ENCODE results near the gene OGDHL. TPM values are rescaled to one million over a fixed set of nuclear protein-coding genes. Genes with fewer than 3 reads are reported as not detected.

OGDHL gene
- total RNA-seq, 1 donor from 2014 or later: 2.5 TPM

DNA sequence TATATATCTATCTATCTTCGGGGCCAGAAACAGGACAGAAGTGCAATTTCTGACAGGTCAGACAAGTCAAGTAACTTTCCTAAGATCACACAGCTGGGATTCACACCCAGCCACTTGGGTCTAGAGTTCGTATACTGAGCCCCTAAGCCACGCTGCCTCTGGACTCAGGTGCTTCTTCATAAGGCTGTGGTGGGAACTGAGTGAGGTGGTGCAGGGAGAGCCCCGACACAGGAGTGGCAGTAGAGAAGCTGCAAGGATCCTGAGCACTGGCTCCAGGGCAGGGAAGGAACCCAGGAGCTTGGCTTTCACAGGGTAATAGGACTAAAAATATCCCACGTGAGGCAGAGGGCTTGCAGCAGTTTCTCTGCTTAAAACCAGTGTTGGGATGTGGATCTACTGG, 48.9 kb downstream of the OGDHL start:
- Mint-ChIP-seq H3K4me3 (ENCODE audit: unreplicated experiment) (no peak overlapping the region), H3K27me3 (ENCODE audit: unreplicated experiment) (peaks cover 7% of the 10 kb centered on the region), H3K36me3 (ENCODE audit: unreplicated experiment) (peaks cover 24% of the 10 kb centered on the region), H3K4me1 (ENCODE audit: low read depth, unreplicated experiment) (peaks cover 5% of the 10 kb centered on the region), H3K27ac (ENCODE audit: unreplicated experiment) (no peak overlapping the region), H3K9me3 (ENCODE audit: unreplicated experiment) (peaks cover 3% of the 10 kb centered on the region)
- TF ChIP-seq, protein P1, sequence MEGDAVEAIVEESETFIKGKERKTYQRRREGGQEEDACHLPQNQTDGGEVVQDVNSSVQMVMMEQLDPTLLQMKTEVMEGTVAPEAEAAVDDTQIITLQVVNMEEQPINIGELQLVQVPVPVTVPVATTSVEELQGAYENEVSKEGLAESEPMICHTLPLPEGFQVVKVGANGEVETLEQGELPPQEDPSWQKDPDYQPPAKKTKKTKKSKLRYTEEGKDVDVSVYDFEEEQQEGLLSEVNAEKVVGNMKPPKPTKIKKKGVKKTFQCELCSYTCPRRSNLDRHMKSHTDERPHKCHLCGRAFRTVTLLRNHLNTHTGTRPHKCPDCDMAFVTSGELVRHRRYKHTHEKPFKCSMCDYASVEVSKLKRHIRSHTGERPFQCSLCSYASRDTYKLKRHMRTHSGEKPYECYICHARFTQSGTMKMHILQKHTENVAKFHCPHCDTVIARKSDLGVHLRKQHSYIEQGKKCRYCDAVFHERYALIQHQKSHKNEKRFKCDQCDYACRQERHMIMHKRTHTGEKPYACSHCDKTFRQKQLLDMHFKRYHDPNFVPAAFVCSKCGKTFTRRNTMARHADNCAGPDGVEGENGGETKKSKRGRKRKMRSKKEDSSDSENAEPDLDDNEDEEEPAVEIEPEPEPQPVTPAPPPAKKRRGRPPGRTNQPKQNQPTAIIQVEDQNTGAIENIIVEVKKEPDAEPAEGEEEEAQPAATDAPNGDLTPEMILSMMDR (IDR thresholded peaks at IDR 0.05; ENCODE audit: partially characterized antibody, unreplicated experiment): no peak
- no peak for DNase-seq

DNA sequence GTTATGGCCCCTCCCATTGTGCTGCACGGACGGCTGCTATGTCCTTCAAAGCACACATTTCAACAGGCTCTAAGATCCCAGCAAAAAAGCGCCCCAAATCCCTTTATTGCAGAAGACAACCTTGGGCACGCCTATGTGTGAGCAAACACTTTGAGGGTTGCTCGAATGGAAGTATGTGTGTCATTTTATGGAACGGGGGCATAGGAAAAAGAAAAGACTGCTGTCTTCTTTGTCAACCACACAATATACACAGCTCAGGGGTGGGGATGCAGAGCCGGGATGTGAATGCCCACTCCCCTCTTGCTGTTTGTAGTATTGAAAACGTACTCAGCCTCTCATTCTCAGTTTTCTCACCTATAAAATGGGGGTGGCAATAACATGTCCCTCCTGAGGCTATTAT, 50.6 kb downstream of the OGDHL start:
- Mint-ChIP-seq H3K4me1 (ENCODE audit: low read depth, unreplicated experiment) (peaks cover 5% of the 10 kb centered on the region), H3K27me3 (ENCODE audit: unreplicated experiment) (peaks cover 2% of the 10 kb centered on the region), H3K36me3 (ENCODE audit: unreplicated experiment) (peaks cover 17% of the 10 kb centered on the region), H3K9me3 (ENCODE audit: unreplicated experiment) (peaks cover 3% of the 10 kb centered on the region), H3K27ac (ENCODE audit: unreplicated experiment) (no peak overlapping the region), H3K4me3 (ENCODE audit: unreplicated experiment) (no peak overlapping the region)
- DNase-seq: no peak
- TF ChIP-seq, protein P1 (IDR thresholded peaks at IDR 0.05; ENCODE audit: partially characterized antibody, unreplicated experiment): no peak

DNA sequence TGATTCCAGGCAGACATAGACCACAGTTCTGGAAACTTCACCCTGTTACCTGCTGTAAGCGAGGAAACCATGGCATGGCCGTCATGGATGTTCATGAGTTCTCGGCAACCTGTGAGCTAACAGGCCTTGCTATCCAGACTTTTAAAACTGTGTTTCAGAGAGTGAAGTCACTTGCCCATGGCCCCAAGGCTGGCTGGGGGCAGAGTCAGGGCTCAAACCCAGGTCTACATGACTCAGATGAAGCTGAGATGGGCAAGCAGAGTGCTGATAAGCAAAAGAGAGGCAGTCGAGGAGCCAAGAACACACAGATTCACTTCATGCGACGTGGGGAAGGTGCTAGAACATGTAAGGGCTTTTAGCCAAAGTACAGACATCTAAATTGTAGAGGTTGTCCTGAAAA, 51.2 kb downstream of the OGDHL start:
- no peak overlapping the region for H3K4me3 Mint-ChIP-seq (ENCODE audit: unreplicated experiment)
- peaks cover 3% of the 10 kb centered on the region for H3K9me3 Mint-ChIP-seq (ENCODE audit: unreplicated experiment)
- peaks cover 2% of the 10 kb centered on the region for H3K27me3 Mint-ChIP-seq (ENCODE audit: unreplicated experiment)
- TF ChIP-seq, protein P1 (IDR thresholded peaks at IDR 0.05; ENCODE audit: partially characterized antibody, unreplicated experiment): no peak
- H3K4me1 Mint-ChIP-seq (ENCODE audit: low read depth, unreplicated experiment): peaks cover 5% of the 10 kb centered on the region
- peaks cover 14% of the 10 kb centered on the region for H3K36me3 Mint-ChIP-seq (ENCODE audit: unreplicated experiment)
- no peak for DNase-seq
- no peak overlapping the region for H3K27ac Mint-ChIP-seq (ENCODE audit: unreplicated experiment)

DNA sequence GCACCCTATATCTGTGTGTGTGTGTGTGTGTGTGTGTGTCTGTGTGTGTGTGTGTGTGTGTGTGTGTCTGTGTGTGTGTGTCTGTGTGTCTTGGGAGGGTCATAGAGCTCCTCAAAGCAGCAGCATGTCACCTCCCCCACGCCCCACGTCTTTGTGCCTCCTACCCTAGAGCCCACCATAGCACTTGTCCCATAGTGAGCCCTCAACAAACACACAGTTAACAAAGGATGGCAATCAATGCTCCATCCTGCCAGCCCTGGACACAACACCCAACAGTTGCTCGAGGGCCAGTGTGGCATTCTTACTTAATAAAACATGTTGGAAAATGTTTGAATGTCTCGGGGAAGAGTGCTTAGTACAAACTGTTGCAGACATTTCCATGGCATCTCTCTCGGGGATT, 52.2 kb downstream of the OGDHL start:
- peaks cover 3% of the 10 kb centered on the region for H3K9me3 Mint-ChIP-seq (ENCODE audit: unreplicated experiment)
- DNase-seq: no peak
- TF ChIP-seq, protein P1 (IDR thresholded peaks at IDR 0.05; ENCODE audit: partially characterized antibody, unreplicated experiment): no peak
- peaks cover 19% of the 10 kb centered on the region for H3K36me3 Mint-ChIP-seq (ENCODE audit: unreplicated experiment)
- H3K4me1 Mint-ChIP-seq (ENCODE audit: low read depth, unreplicated experiment): peaks cover 5% of the 10 kb centered on the region
- H3K27ac Mint-ChIP-seq (ENCODE audit: unreplicated experiment): no peak overlapping the region
- H3K4me3 Mint-ChIP-seq (ENCODE audit: unreplicated experiment): no peak overlapping the region
- peaks cover 2% of the 10 kb centered on the region for H3K27me3 Mint-ChIP-seq (ENCODE audit: unreplicated experiment)

DNA sequence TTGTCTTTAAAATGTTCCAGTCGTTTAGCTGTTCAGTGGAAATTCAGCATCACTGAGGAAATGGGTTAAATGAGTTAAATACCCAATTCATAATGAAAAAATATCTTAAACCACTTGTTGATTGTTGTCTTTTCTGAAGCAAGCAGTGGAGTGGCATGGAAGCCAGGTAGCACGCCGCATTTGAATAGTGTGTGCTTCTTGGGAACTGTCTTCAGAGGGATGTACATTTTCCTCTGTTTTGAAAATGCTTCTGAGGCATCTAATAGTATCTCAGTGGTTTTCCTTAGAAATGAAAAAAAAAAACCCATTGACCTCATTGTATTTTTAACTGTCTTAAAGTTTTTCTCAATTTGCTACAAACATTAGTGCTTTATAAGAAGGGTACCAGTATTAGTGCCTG, 54.5 kb downstream of the OGDHL start:
- peaks cover 5% of the 10 kb centered on the region for H3K4me1 Mint-ChIP-seq (ENCODE audit: low read depth, unreplicated experiment)
- H3K27me3 Mint-ChIP-seq (ENCODE audit: unreplicated experiment): peaks cover 2% of the 10 kb centered on the region
- no peaks in the 10 kb centered on the region for H3K9me3 Mint-ChIP-seq (ENCODE audit: unreplicated experiment)
- peaks cover 20% of the 10 kb centered on the region for H3K36me3 Mint-ChIP-seq (ENCODE audit: unreplicated experiment)
- DNase-seq: no peak
- TF ChIP-seq, protein P1 (IDR thresholded peaks at IDR 0.05; ENCODE audit: partially characterized antibody, unreplicated experiment): no peak
- H3K4me3 Mint-ChIP-seq (ENCODE audit: unreplicated experiment): no peak overlapping the region
- H3K27ac Mint-ChIP-seq (ENCODE audit: unreplicated experiment): no peak overlapping the region

Data from glutamatergic neuron (in vitro differentiated cells).